Suppressor macrophage treated with lipopolysaccharide for 1 hour (primary cell): ENCODE results near the gene TRPC4AP.

Experiments
- DNase-seq, 3 donors: peaks; one replicate each; pipeline ENCODE4 v3.0.0-alpha.2; 2020 to 2022

TRPC4AP gene

GRCh38 chr20:35013421-35014411, 78.9 kb downstream of the TRPC4AP start:
- DNase-seq = no peak

- DNase-seq = peak in 2 of 3 donors; percentile 9 to 12
These were observed 80.2 kb downstream of the TRPC4AP start for GRCh38 chr20:35012227-35013069.

GRCh38 chr20:35011589-35012226, 80.9 kb downstream of the TRPC4AP start:
- no peak for DNase-seq

- no peak for DNase-seq
These were observed 82.0 kb downstream of the TRPC4AP start for GRCh38 chr20:35010405-35011192.

GRCh38 chr20:35009665-35010328, 82.8 kb downstream of the TRPC4AP start:
- no peak for DNase-seq

GRCh38 chr20:35008411-35009342, 83.9 kb downstream of the TRPC4AP start:
- no peak for DNase-seq

GRCh38 chr20:35007891-35008290, 84.7 kb downstream of the TRPC4AP start:
- no peak for DNase-seq

- DNase-seq = no peak
These were observed 85.2 kb downstream of the TRPC4AP start for GRCh38 chr20:35007413-35007812.

- no peak for DNase-seq
These were observed 86.1 kb downstream of the TRPC4AP start for GRCh38 chr20:35006531-35006971.

- DNase-seq = no peak
These were observed 86.6 kb downstream of the TRPC4AP start for GRCh38 chr20:35006009-35006408.

- no peak for DNase-seq
These were observed 87.1 kb downstream of the TRPC4AP start for GRCh38 chr20:35005463-35005961.

GRCh38 chr20:35004749-35005462, 87.7 kb downstream of the TRPC4AP start:
- no peak for DNase-seq

GRCh38 chr20:35004051-35004725, 88.4 kb downstream of the TRPC4AP start:
- DNase-seq = no peak

GRCh38 chr20:35003211-35004031, 89.2 kb downstream of the TRPC4AP start:
- no peak for DNase-seq

GRCh38 chr20:35002426-35003210, 90.0 kb downstream of the TRPC4AP start:
- no peak for DNase-seq

GRCh38 chr20:35001596-35002362, 90.8 kb downstream of the TRPC4AP start:
- DNase-seq = no peak
